Muscle layer of colon (tissue), 2 donors: ENCODE measurements around the gene DMBT1.

Experiments
- H3K27ac ChIP-seq: one replicate; pipeline ENCODE4 v1.7.0; 2013; ENCODE audit warnings: low read depth, mild to moderate bottlenecking, low read length, moderate library complexity
- H3K27me3 ChIP-seq, 2 donors: one replicate each; pipeline ENCODE4 v1.7.0; 2013; ENCODE audit warnings: low read length in 2 of 2, mild to moderate bottlenecking in 2 of 2; ENCODE audit not compliant: insufficient read depth in 2 of 2, control insufficient read depth in 1 of 2
- H3K36me3 ChIP-seq: one replicate; pipeline ENCODE4 v1.7.0; 2013; ENCODE audit warnings: mild to moderate bottlenecking, low read length; ENCODE audit not compliant: insufficient read depth
- H3K4me1 ChIP-seq: one replicate; pipeline ENCODE4 v1.7.0; 2013; ENCODE audit warnings: mild to moderate bottlenecking, low read length; ENCODE audit not compliant: insufficient read depth
- H3K4me3 ChIP-seq, 2 donors: one replicate each; pipeline ENCODE4 v1.7.0; 2013; ENCODE audit warnings: low read length in 2 of 2, low read depth in 1 of 2, mild to moderate bottlenecking in 1 of 2, moderate library complexity in 1 of 2
- H3K9ac ChIP-seq: one replicate; pipeline ENCODE4 v1.7.0; 2013; ENCODE audit warnings: low read length
- H3K9me3 ChIP-seq: one replicate; pipeline ENCODE4 v1.7.0; 2013; ENCODE audit warnings: mild to moderate bottlenecking, low read length
- donor health status: abdominal sarcoma.
- donor health status: Adenocarcinoma of cecum.

Gene DMBT1

DNA sequence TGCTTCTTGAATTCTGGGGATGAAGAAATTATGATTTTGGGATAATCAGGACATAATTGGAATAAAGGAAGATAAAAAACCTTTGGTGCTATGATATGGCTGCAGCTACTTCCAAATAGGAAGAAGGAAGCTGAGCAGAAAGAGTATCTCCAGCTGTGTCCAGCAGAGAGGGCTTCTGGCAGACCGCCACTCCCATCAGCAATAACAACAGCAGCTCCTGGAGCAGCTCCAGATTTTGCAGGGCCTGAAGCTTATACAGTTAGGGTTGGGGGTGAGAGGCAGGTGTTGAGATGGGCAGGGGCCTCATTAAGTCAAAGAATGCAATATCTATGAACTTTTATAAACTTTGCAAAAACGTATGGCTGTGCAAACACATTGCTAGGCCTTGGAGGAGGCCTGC is 76.8 kb downstream of the DMBT1 start:
- H3K4me1 ChIP-seq: no peaks in the 10 kb centered on the region
- no peaks in the 10 kb centered on the region for H3K36me3 ChIP-seq
- no peak overlapping the region for H3K9ac ChIP-seq
- H3K27ac ChIP-seq: no peak overlapping the region
- no peaks in the 10 kb centered on the region for H3K27me3 ChIP-seq
- H3K9me3 ChIP-seq: no peaks in the 10 kb centered on the region
- H3K4me3 ChIP-seq: no peak overlapping the region

DNA sequence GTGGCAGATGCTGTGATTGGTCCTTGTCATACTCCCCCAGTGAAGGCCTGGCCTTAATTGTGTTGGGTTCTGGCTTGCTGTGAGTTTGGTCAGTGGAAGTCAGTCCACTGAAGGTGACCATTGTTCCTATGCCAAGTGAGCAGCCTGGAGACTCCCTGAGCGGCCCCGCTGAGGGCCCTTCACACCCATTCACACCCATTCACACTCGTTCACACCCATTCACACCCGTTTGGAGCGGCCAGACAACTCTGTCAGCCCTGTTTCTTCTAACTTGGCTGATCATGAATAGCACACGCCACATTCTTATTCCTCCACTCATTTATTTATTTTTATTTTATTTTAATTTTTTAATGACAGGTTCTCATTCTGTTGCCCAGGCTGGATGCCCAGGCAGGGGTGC is 77.6 kb downstream of the DMBT1 start:
- H3K9me3 ChIP-seq: no peaks in the 10 kb centered on the region
- no peak overlapping the region for H3K4me3 ChIP-seq
- no peak overlapping the region for H3K27ac ChIP-seq
- no peaks in the 10 kb centered on the region for H3K4me1 ChIP-seq
- H3K36me3 ChIP-seq: no peaks in the 10 kb centered on the region
- no peak overlapping the region for H3K9ac ChIP-seq
- no peaks in the 10 kb centered on the region for H3K27me3 ChIP-seq

DNA sequence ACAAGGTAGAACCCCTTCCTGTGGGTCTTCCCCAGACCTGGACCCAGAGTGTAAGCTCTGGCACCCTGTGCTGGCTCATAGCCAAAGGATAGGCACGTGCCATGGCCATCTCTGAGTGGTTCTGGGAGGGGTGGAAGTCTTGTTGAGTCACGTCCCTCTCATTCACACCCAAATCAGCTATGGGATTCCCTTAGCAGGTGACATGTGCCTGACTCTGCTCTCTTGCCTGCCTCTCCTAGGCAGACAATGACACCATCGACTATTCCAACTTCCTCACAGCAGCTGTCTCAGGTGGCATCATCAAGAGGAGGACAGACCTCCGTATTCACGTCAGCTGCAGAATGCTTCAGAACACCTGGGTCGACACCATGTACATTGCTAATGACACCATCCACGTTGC is 79.2 kb downstream of the DMBT1 start:
- H3K9me3 ChIP-seq: no peaks in the 10 kb centered on the region
- H3K27ac ChIP-seq: no peak overlapping the region
- H3K27me3 ChIP-seq: no peaks in the 10 kb centered on the region
- H3K36me3 ChIP-seq: no peaks in the 10 kb centered on the region
- H3K9ac ChIP-seq: no peak overlapping the region
- no peaks in the 10 kb centered on the region for H3K4me1 ChIP-seq
- H3K4me3 ChIP-seq: no peak overlapping the region

DNA sequence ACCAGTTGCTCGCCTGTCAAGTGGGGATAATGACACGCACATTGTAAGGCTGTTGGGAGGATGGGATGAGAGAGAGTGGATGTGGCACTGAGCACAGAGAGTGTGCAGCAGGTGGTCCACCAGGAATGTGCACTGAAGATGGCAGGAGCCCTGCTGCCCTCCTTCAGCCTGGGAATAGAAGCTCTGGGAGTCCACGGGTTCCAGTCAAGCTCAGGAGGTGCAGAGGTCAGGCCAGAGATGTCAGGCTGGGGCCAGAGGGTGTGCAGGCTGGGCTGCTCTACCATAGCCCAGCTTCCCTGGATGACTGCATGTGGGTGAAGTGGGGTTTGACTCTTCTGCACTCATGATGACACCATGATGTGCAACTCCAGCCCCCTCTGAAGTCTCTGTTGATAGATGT is 80.4 kb downstream of the DMBT1 start:
- no peaks in the 10 kb centered on the region for H3K36me3 ChIP-seq
- no peak overlapping the region for H3K9ac ChIP-seq
- H3K27ac ChIP-seq: no peak overlapping the region
- H3K9me3 ChIP-seq: no peaks in the 10 kb centered on the region
- H3K4me1 ChIP-seq: no peaks in the 10 kb centered on the region
- no peaks in the 10 kb centered on the region for H3K27me3 ChIP-seq
- H3K4me3 ChIP-seq: no peak overlapping the region

DNA sequence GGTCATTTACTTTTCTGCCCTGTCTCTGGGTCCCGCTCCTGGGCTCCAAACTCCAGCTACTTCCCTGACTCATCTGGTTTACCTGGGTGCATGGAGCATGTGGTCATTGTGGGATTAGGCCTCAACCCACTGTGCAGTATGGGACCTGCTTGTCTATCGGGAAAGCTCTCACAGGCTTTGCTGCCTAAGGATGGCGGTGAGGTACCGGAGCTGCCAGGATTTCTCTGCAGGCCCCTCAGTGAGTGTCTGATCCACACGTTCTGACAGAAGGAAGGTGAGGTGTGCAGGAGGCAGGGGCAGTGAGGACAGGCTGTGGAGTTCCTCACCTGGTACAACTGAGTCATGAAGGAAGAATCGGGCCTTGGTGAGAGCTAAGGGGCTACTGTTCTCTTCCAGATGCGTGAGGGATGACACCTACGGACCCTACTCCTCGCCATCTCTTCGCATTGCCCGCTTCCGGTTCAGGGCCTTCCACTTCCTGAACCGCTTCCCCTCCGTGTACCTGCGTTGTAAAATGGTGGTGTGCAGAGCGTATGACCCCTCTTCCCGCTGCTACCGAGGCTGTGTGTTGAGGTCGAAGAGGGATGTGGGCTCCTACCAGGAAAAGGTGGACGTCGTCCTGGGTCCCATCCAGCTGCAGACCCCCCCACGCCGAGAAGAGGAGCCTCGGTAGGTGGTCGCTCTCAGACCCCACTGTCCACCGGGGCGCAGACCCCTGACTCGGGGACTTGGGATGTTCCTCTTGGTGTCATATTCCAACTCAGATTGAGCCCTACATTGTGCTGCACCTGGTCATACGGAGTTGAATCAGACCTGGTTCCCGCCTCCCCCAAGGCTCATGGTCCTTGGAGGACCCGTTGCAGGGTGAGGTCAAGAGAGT is 82.4 kb downstream of the DMBT1 start:
- H3K4me3 ChIP-seq: no peak overlapping the region
- no peaks in the 10 kb centered on the region for H3K27me3 ChIP-seq
- no peaks in the 10 kb centered on the region for H3K4me1 ChIP-seq
- no peak overlapping the region for H3K27ac ChIP-seq
- no peak overlapping the region for H3K9ac ChIP-seq
- H3K36me3 ChIP-seq: no peaks in the 10 kb centered on the region
- H3K9me3 ChIP-seq: no peaks in the 10 kb centered on the region

DNA sequence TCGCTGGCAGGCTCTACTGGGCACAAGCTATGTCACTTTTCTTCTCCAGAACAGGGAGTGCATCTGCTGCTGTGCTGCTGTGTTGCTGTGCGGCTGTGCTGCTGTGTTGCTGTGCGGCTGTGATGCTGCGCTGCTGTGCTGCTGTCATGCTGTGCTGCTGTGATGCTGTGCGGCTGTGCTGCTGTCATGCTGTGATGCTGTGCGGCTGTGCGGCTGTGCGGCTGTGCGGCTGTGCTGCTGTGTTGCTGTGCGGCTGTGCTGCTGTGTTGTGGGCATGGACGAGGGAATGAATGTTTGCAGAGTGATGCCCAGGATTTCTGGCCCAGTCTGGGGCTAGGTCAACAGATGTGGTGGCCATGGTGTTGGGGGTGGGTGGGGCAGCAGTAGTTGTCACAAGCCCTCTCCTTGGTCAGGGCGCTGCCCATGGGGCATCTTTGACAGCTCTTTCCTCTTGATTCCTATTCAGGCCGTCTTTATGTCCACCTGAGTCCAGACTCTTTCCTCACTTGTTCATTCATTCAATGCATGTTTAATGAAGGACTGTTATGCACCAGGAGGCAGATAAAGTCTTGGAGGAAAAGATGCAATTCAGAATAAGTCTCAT is 83.5 kb downstream of the DMBT1 start:
- no peak overlapping the region for H3K4me3 ChIP-seq
- H3K36me3 ChIP-seq: no peaks in the 10 kb centered on the region
- no peak overlapping the region for H3K9ac ChIP-seq
- no peaks in the 10 kb centered on the region for H3K27me3 ChIP-seq
- H3K27ac ChIP-seq: no peak overlapping the region
- no peaks in the 10 kb centered on the region for H3K4me1 ChIP-seq
- no peaks in the 10 kb centered on the region for H3K9me3 ChIP-seq

DNA sequence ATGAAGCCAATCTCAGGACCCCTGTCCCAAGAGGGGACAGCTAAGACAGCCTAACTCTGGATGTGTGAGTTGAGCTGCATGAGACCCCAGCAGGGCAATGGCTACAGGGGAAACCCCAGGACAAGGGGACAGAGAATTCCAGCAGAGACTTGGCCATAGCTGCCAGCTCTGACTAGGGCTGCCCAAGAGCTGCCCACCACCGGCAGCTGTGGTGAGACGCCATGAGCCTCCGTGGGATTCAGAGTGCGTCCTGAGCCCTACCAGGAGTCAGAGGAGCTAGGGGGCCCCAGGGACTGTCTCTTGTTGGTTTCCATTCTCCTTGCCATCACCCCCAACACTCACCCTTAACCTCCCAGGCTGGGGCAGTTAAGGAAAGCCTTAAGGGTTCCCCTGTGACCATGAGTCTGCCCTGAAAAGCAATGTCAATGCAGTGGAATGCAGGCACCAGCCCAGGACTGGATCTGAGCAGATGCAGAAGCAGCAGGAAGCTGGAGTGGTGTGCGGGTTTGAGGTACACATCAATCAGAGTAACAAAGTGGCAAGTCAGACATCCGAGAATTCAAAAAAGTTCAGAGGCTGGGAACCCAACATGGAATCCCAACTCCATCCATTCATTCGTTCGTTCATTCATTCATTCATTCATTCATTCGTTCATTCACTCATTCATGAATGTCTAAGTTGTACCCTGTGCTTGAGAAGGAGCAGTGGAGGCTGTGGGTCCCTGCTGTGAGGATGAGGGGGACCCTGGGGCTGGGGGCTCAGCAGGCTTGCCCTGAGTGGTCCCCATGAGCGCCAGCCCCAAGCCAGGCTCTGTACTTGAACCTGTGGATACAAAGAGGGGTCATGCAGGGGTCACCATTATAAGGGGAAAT is 86.2 kb downstream of the DMBT1 start:
- H3K27me3 ChIP-seq: no peaks in the 10 kb centered on the region
- no peaks in the 10 kb centered on the region for H3K36me3 ChIP-seq
- no peak overlapping the region for H3K9ac ChIP-seq
- no peaks in the 10 kb centered on the region for H3K4me1 ChIP-seq
- H3K4me3 ChIP-seq: no peak overlapping the region
- H3K27ac ChIP-seq: no peak overlapping the region
- H3K9me3 ChIP-seq: no peaks in the 10 kb centered on the region

DNA sequence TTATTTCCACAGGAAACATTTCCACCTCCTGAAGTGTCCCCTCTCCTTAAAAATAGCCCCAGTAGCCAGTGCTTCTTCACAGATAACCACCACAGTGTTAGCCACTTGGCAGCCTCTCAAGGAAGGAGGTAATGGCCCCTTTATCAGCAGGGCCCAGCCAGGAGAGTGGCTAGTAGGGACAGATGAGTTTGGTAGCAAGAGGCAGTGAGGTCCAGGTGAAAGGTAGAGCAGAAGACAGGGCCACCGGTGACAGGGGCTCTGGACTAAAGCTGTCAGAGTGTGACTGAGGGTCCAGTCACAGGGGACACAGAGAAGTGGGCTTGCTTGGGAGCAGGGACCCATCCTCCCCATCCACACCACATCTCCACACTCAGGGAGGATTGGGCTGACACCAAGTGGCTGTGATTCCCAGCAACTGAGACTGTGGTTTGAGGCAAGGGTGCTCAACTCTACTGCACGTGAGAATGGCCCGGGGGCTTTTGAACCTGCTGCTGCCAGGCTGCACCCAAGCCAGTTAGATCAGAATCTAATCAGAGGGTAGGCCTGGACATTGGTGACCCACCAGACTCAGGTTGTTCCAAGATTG is 86.9 kb downstream of the DMBT1 start:
- Histone ChIP-seq H3K9me3 (no peaks in the 10 kb centered on the region), H3K9ac (no peak overlapping the region), H3K36me3 (no peaks in the 10 kb centered on the region), H3K4me3 (no peak overlapping the region), H3K27me3 (no peaks in the 10 kb centered on the region), H3K27ac (no peak overlapping the region), H3K4me1 (no peaks in the 10 kb centered on the region)

DNA sequence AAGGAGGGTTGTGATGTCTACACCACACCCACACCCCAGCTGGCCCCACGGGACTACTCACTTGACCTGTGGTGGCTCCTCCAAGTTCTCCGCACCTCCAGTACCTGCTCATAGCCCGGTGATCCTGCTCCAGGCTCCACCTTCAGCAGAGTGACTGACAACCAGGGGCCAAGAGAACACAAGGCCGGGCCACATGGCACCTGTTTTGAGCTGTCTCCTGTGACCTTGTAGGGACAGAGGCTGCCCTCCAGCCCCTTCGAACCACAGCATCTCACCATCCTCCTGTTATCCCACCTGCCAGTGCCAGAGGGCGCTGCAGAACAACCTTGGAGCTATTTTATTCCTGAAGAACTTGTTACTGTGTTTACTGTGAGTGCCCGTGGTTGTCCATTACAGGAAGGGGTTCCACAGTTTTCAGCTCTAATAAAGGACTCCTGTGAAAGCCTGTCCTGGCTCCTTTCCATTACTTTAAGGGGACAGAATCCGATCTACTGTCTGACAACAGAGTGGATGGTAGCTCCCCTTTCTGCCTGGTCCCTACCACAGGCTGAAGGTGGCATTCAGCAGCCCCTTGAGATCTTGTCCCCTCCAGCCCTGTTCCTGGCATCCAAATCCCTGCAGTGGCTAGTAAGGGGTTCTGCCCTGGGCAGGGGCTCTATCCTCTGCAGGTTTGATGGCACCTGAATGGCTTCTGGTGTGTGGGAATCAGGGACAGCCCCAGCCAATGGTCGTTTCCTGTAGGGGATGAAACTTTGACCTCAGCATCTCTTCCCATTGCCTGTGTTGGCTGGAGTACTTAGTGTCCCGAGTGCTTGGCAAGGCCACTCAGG is 88.3 kb downstream of the DMBT1 start:
- H3K27ac ChIP-seq: no peak overlapping the region
- H3K36me3 ChIP-seq: no peaks in the 10 kb centered on the region
- H3K4me1 ChIP-seq: no peaks in the 10 kb centered on the region
- H3K27me3 ChIP-seq: no peaks in the 10 kb centered on the region
- no peak overlapping the region for H3K4me3 ChIP-seq
- no peaks in the 10 kb centered on the region for H3K9me3 ChIP-seq
- no peak overlapping the region for H3K9ac ChIP-seq

DNA sequence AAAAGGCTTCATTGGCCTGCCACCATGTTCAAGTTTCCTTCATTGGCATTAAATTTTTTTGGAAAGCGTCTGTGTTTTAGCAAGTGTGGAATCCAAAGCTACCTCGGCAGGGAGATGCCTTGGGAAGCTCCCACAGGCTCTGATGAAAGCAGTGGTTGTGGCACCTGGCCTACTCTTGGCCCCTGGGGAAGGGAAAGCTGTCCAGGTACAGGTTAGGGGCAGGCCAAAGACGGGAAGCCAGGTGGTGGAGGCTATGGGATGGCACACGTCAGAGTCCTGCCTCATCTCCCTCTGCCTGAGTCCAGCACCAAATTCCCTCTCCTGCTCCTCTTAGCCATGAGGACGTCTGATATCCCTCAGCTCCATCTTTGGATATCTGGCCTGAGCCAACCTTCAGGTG is 89.3 kb downstream of the DMBT1 start:
- H3K9me3 ChIP-seq: no peaks in the 10 kb centered on the region
- H3K36me3 ChIP-seq: no peaks in the 10 kb centered on the region
- H3K4me1 ChIP-seq: no peaks in the 10 kb centered on the region
- no peak overlapping the region for H3K27ac ChIP-seq
- H3K4me3 ChIP-seq: no peak overlapping the region
- no peaks in the 10 kb centered on the region for H3K27me3 ChIP-seq
- H3K9ac ChIP-seq: no peak overlapping the region
